K562 (cell line): Measurements from ENCODE around the gene CDR2L. TPM values are rescaled to one million over a fixed set of nuclear protein-coding genes. Genes with fewer than 3 reads are reported as not detected.

ENCODE experiments used
- ATAC-seq: fragments of 200-7000 bp; cut with Tn5 transposase; 3 replicates; pipeline ENCODE4 v1.9.1; 2020; ENCODE audit warnings: moderate library complexity
- BruUV-seq: library from RNA; stranded (reverse); fragments of 400-500 nt; replicated peaks from 2 replicates; lab custom pipeline; 2021; lab: Mats Ljungman, UMichigan
- CTCF ChIA-PET: fragments of 300-600 bp; formaldehyde crosslinking; extraction: SDS; loops from one replicate; lab custom pipeline; 2021; ENCODE audit warnings: low intra/inter-chr PET ratio; lab: Yijun Ruan, JAX
- POLR2A ChIA-PET: fragments of 300-600, 350-650 bp; sonication (Branson Sonifier 250); formaldehyde crosslinking; extraction: SDS; loops from one replicate; lab custom pipeline; 2021; ENCODE audit warnings: antibody characterized with exemption, inconsistent platforms; lab: Yijun Ruan, JAX
- DNase-seq, 4 experiments: peaks; one replicate each; pipeline versions ENCODE4 v3.0.0 to v3.0.0-alpha.2; 2011 to 2018; ENCODE audit warnings: low spot score in 3 of 4, mixed read lengths in 3 of 4; ENCODE audit errors: extremely low read depth in 1 of 4
- FAIRE-seq: peaks from 2 replicates; lab custom pipeline; 2011; peaks lifted over from hg19 to GRCh38; lab: Jason Lieb, UNC
- H2AFZ ChIP-seq: 2 replicates; pipeline ENCODE4 v1.6.0; 2011; ENCODE audit warnings: low read depth, low read length, control low read depth, inconsistent platforms
- H3K27ac ChIP-seq: fragments of 200-600 bp; 3 replicates; pipeline ENCODE4 v1.8.0; 2011; ENCODE audit warnings: low read depth, mild to moderate bottlenecking, control low read depth, inconsistent platforms, low read length, moderate library complexity, mixed read lengths; ENCODE audit errors: extremely low read depth
- H3K27me3 ChIP-seq, 2 experiments: fragments of 300-600 bp in 1 of 2; 2 replicates in 1 of 2; 3 replicates in 1 of 2; pipeline versions ENCODE4 v1.6.0 to v1.8.0; 2011; ENCODE audit warnings: inconsistent platforms in 2 of 2, low read length in 2 of 2, mild to moderate bottlenecking in 1 of 2, mixed read lengths in 1 of 2, moderate library complexity in 1 of 2; ENCODE audit not compliant: control insufficient read depth in 2 of 2, insufficient read depth in 2 of 2
- H3K36me3 ChIP-seq: fragments of 300-600 bp; 3 replicates; pipeline ENCODE4 v1.8.0; 2011; ENCODE audit warnings: mild to moderate bottlenecking, low read length, inconsistent platforms; ENCODE audit not compliant: control insufficient read depth, insufficient read depth
- H3K4me1 ChIP-seq, 2 experiments: fragments of 200-600 bp in 1 of 2; replicated peaks in 1 of 2; 2 replicates in 1 of 2; 3 replicates in 1 of 2; pipeline versions ENCODE4 v1.5.1 to v1.8.0; 2011; ENCODE audit warnings: inconsistent platforms in 2 of 2, low read length in 2 of 2, mild to moderate bottlenecking in 1 of 2, mixed read lengths in 1 of 2, moderate library complexity in 1 of 2; ENCODE audit not compliant: control insufficient read depth in 2 of 2, insufficient read depth in 2 of 2
- H3K4me2 ChIP-seq: 2 replicates; pipeline ENCODE4 v1.6.1; 2011; ENCODE audit warnings: low read length, control low read depth, inconsistent platforms, mixed read lengths; ENCODE audit not compliant: insufficient read depth
- H3K4me3 ChIP-seq: fragments of 200-600 bp; sonication (generic), shearing (Covaris generic); 2 replicates; pipeline ENCODE4 v1.5.1; 2016; ENCODE audit warnings: control low read depth, inconsistent platforms
- H3K79me2 ChIP-seq: fragments of 200-600 bp; 3 replicates; pipeline ENCODE4 v1.8.0; 2011; ENCODE audit warnings: low read length, inconsistent platforms; ENCODE audit not compliant: control insufficient read depth, insufficient read depth
- H3K9ac ChIP-seq, 2 experiments: 2 replicates each; pipeline versions ENCODE4 v1.6.0 to v1.6.1; 2011; ENCODE audit warnings: low read depth in 2 of 2, low read length in 2 of 2, control low read depth in 1 of 2, inconsistent platforms in 1 of 2, mild to moderate bottlenecking in 1 of 2, mixed read lengths in 1 of 2; ENCODE audit not compliant: insufficient read depth in 1 of 2
- H3K9me1 ChIP-seq: one replicate; pipeline ENCODE4 v1.6.0; 2011; ENCODE audit warnings: inconsistent platforms, mild to moderate bottlenecking, low read length, moderate library complexity; ENCODE audit not compliant: control insufficient read depth, insufficient read depth
- H3K9me3 ChIP-seq: replicated peaks from 2 replicates; pipeline ENCODE4 v1.5.1; 2011; ENCODE audit warnings: low read depth, low read length, inconsistent platforms; ENCODE audit not compliant: control insufficient read depth, insufficient read depth
- H4K20me1 ChIP-seq: replicated peaks from 2 replicates; pipeline ENCODE4 v1.6.1; 2011; ENCODE audit warnings: low read length, inconsistent platforms, mixed read lengths; ENCODE audit not compliant: control insufficient read depth, insufficient read depth
- BHLHE40 ChIP-seq: IDR thresholded peaks from 2 replicates; pipeline ENCODE4 v1.6.1; 2011; ENCODE audit warnings: low read length, improper control_type of control experiment
- BMI1 ChIP-seq: fragments of 150-350 bp; IDR thresholded peaks from 2 replicates; pipeline ENCODE4 v1.6.1; 2014; ENCODE audit warnings: low read length
- CBX1 ChIP-seq: sonication (generic); IDR thresholded peaks from 2 replicates; pipeline ENCODE4 v1.6.1; 2016; ENCODE audit warnings: antibody characterized with exemption, low read depth, mild to moderate bottlenecking
- CHD1 ChIP-seq: fragments of 200-600 bp; sonication (generic); IDR thresholded peaks from one replicate; pipeline ENCODE4 v1.6.1; 2012; ENCODE audit warnings: mild to moderate bottlenecking, moderate library complexity, low read length, inconsistent platforms
- ETV6 ChIP-seq, 3 experiments: fragments of 150-350 bp in 1 of 3; sonication (generic) in 1 of 3; formaldehyde crosslinking in 1 of 3; IDR thresholded peaks; 2 replicates each; pipeline versions ENCODE4 v1.6.1 to v1.8.0; 2014 to 2022; ENCODE audit warnings: borderline replicate concordance in 2 of 3, low read depth in 2 of 3, antibody characterized with exemption in 1 of 3, low read length in 1 of 3, mild to moderate bottlenecking in 1 of 3, missing genetic modification reagents in 1 of 3
- HDAC1 ChIP-seq, 2 experiments: fragments of 450-650 bp; IDR thresholded peaks; 2 replicates each; pipeline ENCODE4 v1.6.1; 2016 to 2017; ENCODE audit warnings: inconsistent platforms in 1 of 2, mild to moderate bottlenecking in 1 of 2, moderate library complexity in 1 of 2
- HMGN3 ChIP-seq: IDR thresholded peaks from 2 replicates; pipeline ENCODE4 v1.6.1; 2011; ENCODE audit warnings: borderline replicate concordance, low read depth, mild to moderate bottlenecking, mixed read lengths, low read length; ENCODE audit not compliant: insufficient read length; ENCODE audit errors: extremely low read depth
- NCOA4 ChIP-seq: fragments of 450-650 bp; IDR thresholded peaks from 2 replicates; pipeline ENCODE4 v1.6.1; 2018; ENCODE audit warnings: mild to moderate bottlenecking; ENCODE audit not compliant: partially characterized antibody
- SAFB ChIP-seq: fragments of 200-400 bp; formaldehyde crosslinking; IDR thresholded peaks from 2 replicates; pipeline ENCODE4 v1.6.1; 2017; ENCODE audit warnings: low read depth, low read length, borderline replicate concordance
- SAP30 ChIP-seq: fragments of 200-600 bp; sonication (generic); IDR thresholded peaks from 2 replicates; pipeline ENCODE4 v1.6.1; 2012; ENCODE audit warnings: borderline replicate concordance, low read depth, mild to moderate bottlenecking, moderate library complexity, low read length, control low read depth, inconsistent platforms; ENCODE audit not compliant: insufficient read depth, poor library complexity, severe bottlenecking
- SMARCC2 ChIP-seq: fragments of 450-650 bp; IDR thresholded peaks from 2 replicates; pipeline ENCODE4 v1.6.1; 2017; ENCODE audit warnings: antibody characterized with exemption, moderate library complexity, mild to moderate bottlenecking, low read depth
- ZFP1 ChIP-seq: fragments of 450-650 bp; formaldehyde crosslinking; IDR thresholded peaks from 2 replicates; pipeline ENCODE4 v1.4.0; 2020; ENCODE audit warnings: mild to moderate bottlenecking, mixed read lengths
- ZNF197 ChIP-seq: fragments of 200-800 bp; sonication (Bioruptor generic); IDR thresholded peaks from 2 replicates; pipeline ENCODE4 v1.6.1; 2016; ENCODE audit warnings: low read depth, missing genetic modification characterization, missing compliant biosample characterization
- ZNF277 ChIP-seq: fragments of 250-450 bp; sonication (Bioruptor Pico); IDR thresholded peaks from 2 replicates; pipeline ENCODE4 v1.8.0; 2022; ENCODE audit warnings: inconsistent platforms, mild to moderate bottlenecking, moderate library complexity, borderline replicate concordance
- ZNF75A ChIP-seq: fragments of 450-650 bp; formaldehyde crosslinking; IDR thresholded peaks from 2 replicates; pipeline ENCODE4 v1.4.0; 2020; ENCODE audit warnings: mild to moderate bottlenecking
- WGBS: fragments of 100-300 bp; shearing (Covaris generic); methylation state at CpG from one replicate; pipeline ENCODE4 v1.1.6; 2016; ENCODE audit warnings: low coverage, mixed read lengths; ENCODE audit not compliant: insufficient coverage; ENCODE audit errors: missing lambda C conversion rate; 5-methylcytosine and 5-hydroxymethylcytosine counted together
- in situ Hi-C: fragments of 300-500 bp; cut with MboI; formaldehyde crosslinking; loops from 4 replicates; pipeline ENCODE4 v1.15.0; 2018; ENCODE audit warnings: inconsistent platforms, mixed read lengths
- intact Hi-C: fragments of 100-400 bp; cut with micrococcal nuclease; formaldehyde crosslinking; loops from 2 replicates; pipeline ENCODE4 v1.14.2; 2022
- polyA plus RNA-seq, 8 experiments: library from polyadenylated mRNA; depleted of rRNA in 4 of 8; stranded (reverse) in 5 of 8; unstranded in 3 of 8; fragments of >200 nt; fragmentation: Nextera tagmentation in 2 of 8; fragmentation: Illumina TruSeq in 1 of 8; extraction: Ambion mirVana in 2 of 8; extraction: Trizol in 1 of 8; gene quantifications; 2 replicates each; pipeline versions ENCODE4 v1.2.1 to v1.2.3, GENCODE V29; 2011 to 2014; ENCODE audit warnings: inconsistent platforms in 1 of 8, missing spikeins in 1 of 8
- total RNA-seq, 7 experiments: library from RNA; depleted of rRNA in 6 of 7; stranded (reverse); fragments of >200 nt in 6 of 7; fragmentation: Illumina TruSeq in 2 of 7; extraction: Trizol in 2 of 7; gene quantifications; 2 replicates each; pipeline versions ENCODE4 v1.2.1 to v1.2.3, GENCODE V29; 2011 to 2021; ENCODE audit warnings: low replicate concordance in 1 of 7
- TF ChIP-seq, protein P1 (sequence below): fragments of 200-800 bp; sonication (Bioruptor generic); IDR thresholded peaks from 2 replicates; pipeline ENCODE4 v1.6.1; 2017; ENCODE audit warnings: missing genetic modification characterization, missing compliant biosample characterization
- TF ChIP-seq, protein P2 (sequence below): sonication (generic); formaldehyde crosslinking; IDR thresholded peaks from 2 replicates; pipeline ENCODE4 v1.9.0; 2022; ENCODE audit warnings: mild to moderate bottlenecking, missing genetic modification reagents

Gene CDR2L
- total and polyA plus RNA-seq, 9 of the 15 experiments (the other 6 are each of a cell fraction or from before 2014, with no cell fraction given): 2.7 to 16.0 (median 7.3) TPM

- Histone ChIP-seq H4K20me1 (0 out of 2 replicates have a peak, but pooled peaks cover 4% of the 10 kb centered on the region), H3K9me3 (no peaks in the 10 kb centered on the region), H3K4me3 (peak overlapping the region; percentile 46), H3K36me3 (no peaks in the 10 kb centered on the region), H3K4me2 (peak overlapping the region; percentile 77), H3K9ac (peak overlapping the region in 1 of 2 experiments; percentile 79; a peak in 2 of 4 replicates), H2AFZ (peak overlapping the region; percentile 88), H3K27me3 (0 out of 5 replicates have a peak, but pooled peaks cover 0 to 4% of the 10 kb centered on the region in 2 experiments), H3K9me1 (no peaks in the 10 kb centered on the region), H3K79me2 (no peaks in the 10 kb centered on the region), H3K4me1 (peaks cover 3 to 19% of the 10 kb centered on the region in 2 experiments; a peak in 3 of 5 replicates), H3K27ac (no peak overlapping the region)
- in situ Hi-C loops: no loop called here
- ATAC-seq: peak; percentile 58; the same call in 2 of the 3 replicates
- intact Hi-C loops: no loop called here
- ChIA-PET POLR2A (interaction anchor here (0.6 to 1.6 kb wide), 7 partner anchors 9 to 178 kb away, joined by 3 to 6 read pairs (median 4); partner anchors contain the start of genes FDXR and MRPL58), CTCF (no interaction called here)
- no TSS peak for BruUV-seq
- no peak for DNase-seq
- 23% methylated on average over 17 of the region's 17 CpGs for WGBS
- no peak for FAIRE-seq
- TF ChIP-seq SAFB (no peak), ZNF197 (CRISPR knock-in tag) (no peak), NCOA4 (no peak), ZNF75A (CRISPR knock-in tag) (no peak), SAP30 (peak; percentile 26), ZFP1 (CRISPR knock-in tag) (no peak), HMGN3 (peak; percentile 33), HDAC1 (IDR thresholded peaks at IDR 0.05) (peak in 1 of 2 experiments; percentile 63; a peak in 2 of 4 replicates), CBX1 (no peak), SMARCC2 (no peak), BMI1 (no peak), ETV6 (IDR thresholded peaks at IDR 0.05; ENCODE audit: borderline replicate concordance in 1 of 2, low read depth in 2 of 2, low read length in 1 of 2) (no peak), ETV6 (CRISPR knock-in tag; IDR thresholded peaks at IDR 0.05; ENCODE audit: borderline replicate concordance) (no peak), BHLHE40 (0 out of 2 replicates have a peak, but pooled peaks have one; percentile 1), CHD1 (no peak), ZNF277 (CRISPR knock-in tag) (no peak)
- TF ChIP-seq, protein P1, sequence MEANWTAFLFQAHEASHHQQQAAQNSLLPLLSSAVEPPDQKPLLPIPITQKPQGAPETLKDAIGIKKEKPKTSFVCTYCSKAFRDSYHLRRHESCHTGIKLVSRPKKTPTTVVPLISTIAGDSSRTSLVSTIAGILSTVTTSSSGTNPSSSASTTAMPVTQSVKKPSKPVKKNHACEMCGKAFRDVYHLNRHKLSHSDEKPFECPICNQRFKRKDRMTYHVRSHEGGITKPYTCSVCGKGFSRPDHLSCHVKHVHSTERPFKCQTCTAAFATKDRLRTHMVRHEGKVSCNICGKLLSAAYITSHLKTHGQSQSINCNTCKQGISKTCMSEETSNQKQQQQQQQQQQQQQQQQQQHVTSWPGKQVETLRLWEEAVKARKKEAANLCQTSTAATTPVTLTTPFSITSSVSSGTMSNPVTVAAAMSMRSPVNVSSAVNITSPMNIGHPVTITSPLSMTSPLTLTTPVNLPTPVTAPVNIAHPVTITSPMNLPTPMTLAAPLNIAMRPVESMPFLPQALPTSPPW (CRISPR knock-in tag): 0 out of 2 replicates have a peak, but pooled peaks have one; percentile 3
- TF ChIP-seq, protein P2, sequence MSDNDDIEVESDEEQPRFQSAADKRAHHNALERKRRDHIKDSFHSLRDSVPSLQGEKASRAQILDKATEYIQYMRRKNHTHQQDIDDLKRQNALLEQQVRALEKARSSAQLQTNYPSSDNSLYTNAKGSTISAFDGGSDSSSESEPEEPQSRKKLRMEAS (CRISPR knock-in tag): peak; percentile 40; the same call in 1 of the 2 replicates
Measured at GRCh38 chr17:74972973-74973328, 14.5 kb upstream of the CDR2L start.
